ENCODE data around the gene PCSK9.

GRCh38 chr1:55015731-55016620 lies 23.4 kb upstream of the PCSK9 start:
- no peak for TF ChIP-seq GABPA (tag; conservative IDR thresholded peaks at IDR 0.05; ENCODE audit: low read depth)
- no peak for TF ChIP-seq BRF1 (IDR thresholded peaks at IDR 0.05; ENCODE audit: borderline replicate concordance, extremely low read depth, insufficient read length)
- no peak for TF ChIP-seq MNT (conservative IDR thresholded peaks at IDR 0.05)
- TF ChIP-seq USF2 (CRISPR knock-in tag; IDR thresholded peaks at IDR 0.05): no peak
- TF ChIP-seq CHD2 (IDR thresholded peaks at IDR 0.05; ENCODE audit: low read depth, low read length): no peak
- TF ChIP-seq STAG1 (CRISPR knock-in tag; IDR thresholded peaks at IDR 0.05; ENCODE audit: borderline replicate concordance): no peak
- no peak for TF ChIP-seq PHF8 (IDR thresholded peaks at IDR 0.05; ENCODE audit: borderline replicate concordance, low read length)
